ENCODE data around the gene RAE1. TPM values are rescaled to one million over a fixed set of nuclear protein-coding genes. Genes with fewer than 3 reads are reported as not detected.

RAE1 gene
- total RNA-seq, 1 experiment from 2014 or later: 183 TPM

DNA sequence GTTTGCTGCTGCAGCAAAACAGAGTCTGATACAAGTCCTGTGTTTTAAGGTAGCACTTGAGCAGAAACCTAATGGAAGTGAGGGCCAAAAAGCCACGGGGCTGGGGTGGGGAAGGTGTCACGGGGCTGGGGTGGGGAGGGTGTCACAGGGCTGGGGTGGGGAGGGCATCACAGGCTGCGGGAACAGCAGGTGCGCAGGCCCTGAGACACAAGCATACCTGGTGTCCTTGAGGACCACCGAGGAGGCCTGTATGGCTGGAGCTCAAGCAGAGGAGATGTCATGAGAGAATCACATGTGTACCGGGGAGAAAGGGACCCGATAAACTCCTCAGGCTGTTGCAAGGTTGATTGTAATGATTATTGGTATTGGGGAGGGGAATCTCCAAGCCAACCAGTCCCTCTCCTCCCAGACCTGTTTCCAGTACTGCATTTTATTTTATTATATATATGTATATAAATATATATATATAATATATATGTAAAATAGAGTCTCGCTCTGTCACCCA lies 35.0 kb upstream of the RAE1 start:
- ChIA-PET POLR2A (ENCODE audit: unreplicated experiment) (no interaction called here), CTCF (no interaction called here)
- H3F3A ChIP-seq (ENCODE audit: low read length, unreplicated experiment): no peaks in the 10 kb centered on the region
- H3K4me1 ChIP-seq (ENCODE audit: insufficient read depth, low read length): no peaks in the 10 kb centered on the region
- H3K4me3 ChIP-seq (ENCODE audit: low read length): no peak overlapping the region
- TF ChIP-seq EZH2phosphoT487 (IDR thresholded peaks at IDR 0.05; ENCODE audit: borderline replicate concordance, low read length): no peak
- no peak for TF ChIP-seq CTCF (conservative IDR thresholded peaks at IDR 0.05; ENCODE audit: low read depth, low read length)
- TF ChIP-seq EZH2 (IDR thresholded peaks at IDR 0.05; ENCODE audit: low read length, unreplicated experiment): no peak
- peaks cover 74% of the 10 kb centered on the region for H3K27me3 ChIP-seq (ENCODE audit: low read length)
- H3K36me3 ChIP-seq (ENCODE audit: low read depth, low read length): no peaks in the 10 kb centered on the region
- no peak overlapping the region for H3K9ac ChIP-seq (ENCODE audit: low read length)
- no peaks in the 10 kb centered on the region for H3K9me3 ChIP-seq (ENCODE audit: low read length)
- H3K9me2 ChIP-seq (replicated peaks; ENCODE audit: low read length): no peaks in the 10 kb centered on the region
- BruUV-seq (replicated peaks): no TSS peak
- intact Hi-C loops (cut with micrococcal nuclease): no loop called here
- DNase-seq (no peak), ATAC-seq (no peak)
- H4K20me1 ChIP-seq (ENCODE audit: low read length): no peaks in the 10 kb centered on the region
- H3K27ac ChIP-seq (ENCODE audit: low read length): no peak overlapping the region
- H3K79me2 ChIP-seq (ENCODE audit: low read length): no peaks in the 10 kb centered on the region
- H3K4me2 ChIP-seq (ENCODE audit: low read length): no peak overlapping the region
- H2AFZ ChIP-seq (ENCODE audit: low read length): no peak overlapping the region

DNA sequence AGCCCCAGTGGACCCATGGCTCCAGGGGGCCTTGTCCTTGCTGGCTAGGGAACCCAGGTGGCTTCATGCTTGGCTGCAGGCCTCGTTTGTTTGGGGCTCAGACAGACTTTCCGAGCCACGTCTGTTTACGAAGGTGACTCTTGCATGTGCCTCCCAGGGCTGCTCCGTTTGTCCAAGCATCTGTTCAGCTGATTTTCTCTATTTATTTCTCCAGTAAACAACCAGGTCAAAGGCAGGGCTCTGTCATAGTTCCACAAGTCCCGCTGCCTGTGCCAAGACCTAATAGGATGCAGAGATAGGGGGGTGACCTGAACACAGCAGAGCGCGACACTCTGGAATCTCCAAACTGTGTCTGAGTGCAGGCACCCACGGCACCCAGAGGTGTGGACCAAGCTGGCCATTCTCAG lies 34.3 kb upstream of the RAE1 start:
- BruUV-seq (replicated peaks): no TSS peak
- peaks cover 74% of the 10 kb centered on the region for H3K27me3 ChIP-seq (ENCODE audit: low read length)
- H3K27ac ChIP-seq (ENCODE audit: low read length): no peak overlapping the region
- no peaks in the 10 kb centered on the region for H3K9me3 ChIP-seq (ENCODE audit: low read length)
- no peaks in the 10 kb centered on the region for H3F3A ChIP-seq (ENCODE audit: low read length, unreplicated experiment)
- no peaks in the 10 kb centered on the region for H3K4me1 ChIP-seq (ENCODE audit: insufficient read depth, low read length)
- intact Hi-C loops (cut with micrococcal nuclease): no loop called here
- ChIA-PET POLR2A (ENCODE audit: unreplicated experiment) (no interaction called here), CTCF (no interaction called here)
- no peak for ATAC-seq
- no peak overlapping the region for H3K9ac ChIP-seq (ENCODE audit: low read length)
- H3K36me3 ChIP-seq (ENCODE audit: low read depth, low read length): no peaks in the 10 kb centered on the region
- no peak overlapping the region for H3K4me3 ChIP-seq (ENCODE audit: low read length)
- H3K4me2 ChIP-seq (ENCODE audit: low read length): no peak overlapping the region
- H2AFZ ChIP-seq (ENCODE audit: low read length): no peak overlapping the region
- H4K20me1 ChIP-seq (ENCODE audit: low read length): no peaks in the 10 kb centered on the region
- no peak for TF ChIP-seq EZH2phosphoT487 (IDR thresholded peaks at IDR 0.05; ENCODE audit: borderline replicate concordance, low read length)
- no peak for TF ChIP-seq CTCF (conservative IDR thresholded peaks at IDR 0.05; ENCODE audit: low read depth, low read length)
- TF ChIP-seq EZH2 (IDR thresholded peaks at IDR 0.05; ENCODE audit: low read length, unreplicated experiment): no peak
- no peak for DNase-seq
- no peaks in the 10 kb centered on the region for H3K79me2 ChIP-seq (ENCODE audit: low read length)
- H3K9me2 ChIP-seq (replicated peaks; ENCODE audit: low read length): no peaks in the 10 kb centered on the region

- intact Hi-C loops (cut with micrococcal nuclease): no loop called here
- TF ChIP-seq EZH2phosphoT487 (IDR thresholded peaks at IDR 0.05; ENCODE audit: borderline replicate concordance, low read length) (no peak), CTCF (conservative IDR thresholded peaks at IDR 0.05; ENCODE audit: low read depth, low read length) (no peak), EZH2 (IDR thresholded peaks at IDR 0.05; ENCODE audit: low read length, unreplicated experiment) (no peak)
Observed at GRCh38 chr20:57317316-57317788, 33.7 kb upstream of the RAE1 start.

More at GRCh38 chr20:57317316-57317788, 33.7 kb upstream of the RAE1 start:
- Histone ChIP-seq H3K4me1 (ENCODE audit: insufficient read depth, low read length) (no peaks in the 10 kb centered on the region), H2AFZ (ENCODE audit: low read length) (no peak overlapping the region), H3K79me2 (ENCODE audit: low read length) (no peaks in the 10 kb centered on the region), H3K9ac (ENCODE audit: low read length) (no peak overlapping the region), H3K27ac (ENCODE audit: low read length) (no peak overlapping the region), H3K27me3 (ENCODE audit: low read length) (peaks cover 74% of the 10 kb centered on the region), H3K4me3 (ENCODE audit: low read length) (no peak overlapping the region), H3K36me3 (ENCODE audit: low read depth, low read length) (no peaks in the 10 kb centered on the region), H3K4me2 (ENCODE audit: low read length) (no peak overlapping the region), H4K20me1 (ENCODE audit: low read length) (no peaks in the 10 kb centered on the region), H3K9me2 (replicated peaks; ENCODE audit: low read length) (no peaks in the 10 kb centered on the region), H3F3A (ENCODE audit: low read length, unreplicated experiment) (no peaks in the 10 kb centered on the region), H3K9me3 (ENCODE audit: low read length) (no peaks in the 10 kb centered on the region)
- POLR2A ChIA-PET (ENCODE audit: unreplicated experiment): no interaction called here
- CTCF ChIA-PET: no interaction called here
- no peak for DNase-seq
- no peak for ATAC-seq
- no TSS peak for BruUV-seq (replicated peaks)

All from PC-3 (cell line).